ENCODE data around the gene ADGRD1. TPM values are rescaled to one million over a fixed set of nuclear protein-coding genes. Genes with fewer than 3 reads are reported as not detected.

The ADGRD1 gene
- polyA plus RNA-seq, 1 of the 3 experiments (the other 2 are of a cell fraction), result not detected

- DNase-seq, result peak; percentile 86
- Histone ChIP-seq H3K27ac (ENCODE audit: low read depth in 2 of 2, low read length in 1 of 2) (peak overlapping the region in 1 of 2 experiments; percentile 91; a peak in 2 of 4 replicates), H3K9ac (no peak overlapping the region), H3K79me2 (ENCODE audit: insufficient read depth) (no peaks in the 10 kb centered on the region), H3K4me2 (no peak overlapping the region), H3K27me3 (ENCODE audit: insufficient read depth) (no peaks in the 10 kb centered on the region), H3K9me3 (no peaks in the 10 kb centered on the region), H3K4me3 (ENCODE audit: low read depth in 2 of 2, low read length in 1 of 2) (no peak overlapping the region), H3K4me1 (ENCODE audit: control insufficient read depth in 1 of 2, insufficient read depth in 2 of 2, low read depth in 1 of 2, low read length in 1 of 2) (peaks cover 0 to 11% of the 10 kb centered on the region in 2 experiments; a peak in 2 of 4 replicates), H4K20me1 (ENCODE audit: insufficient read depth) (no peaks in the 10 kb centered on the region), H3F3A (replicated peaks; ENCODE audit: insufficient read depth) (no peaks in the 10 kb centered on the region), H2AFZ (ENCODE audit: low read depth) (no peak overlapping the region), H3K36me3 (replicated peaks in 1 of 2; ENCODE audit: control insufficient read depth in 1 of 2, insufficient read depth in 2 of 2, low read length in 1 of 2) (no peaks in the 10 kb centered on the region), H3K9me2 (no peaks in the 10 kb centered on the region)
- WGBS (ENCODE audit: low lambda C conversion rate), result 31% methylated on average over 8 of the region's 9 CpGs
- POLR2A ChIA-PET, result no interaction called here
- CTCF ChIA-PET, result interaction anchor here (0.6 to 2.0 kb wide), 8 partner anchors 10 to 152 kb away, joined by 3 to 5 read pairs (median 3); no protein-coding TSS in a partner anchor
- TF ChIP-seq EP300 (IDR thresholded peaks at IDR 0.05; ENCODE audit: borderline replicate concordance in 1 of 2, low read depth in 1 of 2, low read length in 1 of 2), result peak in 1 of 2 experiments; percentile 68; a peak in 2 of 4 replicates
- no peak for TF ChIP-seq FOXM1 (IDR thresholded peaks at IDR 0.05; ENCODE audit: low read depth)
- no peak for TF ChIP-seq USF1 (IDR thresholded peaks at IDR 0.05; ENCODE audit: borderline replicate concordance, low read depth)
- no peak for TF ChIP-seq CTCF (IDR thresholded peaks at IDR 0.05)
- TF ChIP-seq GATA2 (CRISPR knock-in tag; IDR thresholded peaks at IDR 0.05), result peak; percentile 52
- TF ChIP-seq RXRA (IDR thresholded peaks at IDR 0.05; ENCODE audit: borderline replicate concordance, low read depth), result no peak
- TF ChIP-seq TEAD4 (IDR thresholded peaks at IDR 0.05; ENCODE audit: borderline replicate concordance, insufficient read depth), result no peak
- TF ChIP-seq FOXJ3 (CRISPR knock-in tag; IDR thresholded peaks at IDR 0.05), result peak; percentile 73
- TF ChIP-seq EZH2phosphoT487 (IDR thresholded peaks at IDR 0.05; ENCODE audit: borderline replicate concordance, low read depth), result no peak
- TF ChIP-seq YY1 (IDR thresholded peaks at IDR 0.05; ENCODE audit: low read depth), result no peak
- TF ChIP-seq USF2 (IDR thresholded peaks at IDR 0.05; ENCODE audit: borderline replicate concordance, low read depth, low read length), result no peak
- TF ChIP-seq RFX5 (IDR thresholded peaks at IDR 0.05; ENCODE audit: low read length), result no peak
- TF ChIP-seq RCOR1 (IDR thresholded peaks at IDR 0.05; ENCODE audit: low read length), result peak; percentile 72; the same call in 1 of the 2 replicates
- TF ChIP-seq MXI1 (IDR thresholded peaks at IDR 0.05; ENCODE audit: low read depth, low read length), result no peak
- TF ChIP-seq REST (IDR thresholded peaks at IDR 0.05; ENCODE audit: low read depth, low read length), result no peak
- TF ChIP-seq PBX3 (IDR thresholded peaks at IDR 0.05), result no peak
- no peak for TF ChIP-seq SIN3A (IDR thresholded peaks at IDR 0.05; ENCODE audit: borderline replicate concordance, low read depth, low read length)
- no peak for TF ChIP-seq ELF1 (IDR thresholded peaks at IDR 0.05)
- no peak for TF ChIP-seq POLR2AphosphoS5 (IDR thresholded peaks at IDR 0.05; ENCODE audit: low read depth, low read length)
- TF ChIP-seq RAD21 (IDR thresholded peaks at IDR 0.05; ENCODE audit: low read length), result no peak; the same call in 1 of the 2 replicates
- TF ChIP-seq ZBTB33 (IDR thresholded peaks at IDR 0.05; ENCODE audit: borderline replicate concordance, low read depth), result no peak
- TF ChIP-seq NRF1 (IDR thresholded peaks at IDR 0.05; ENCODE audit: low read depth, low read length), result no peak
- TF ChIP-seq GABPA (IDR thresholded peaks at IDR 0.05; ENCODE audit: low read depth), result no peak
- TF ChIP-seq NFIC (IDR thresholded peaks at IDR 0.05; ENCODE audit: borderline replicate concordance), result no peak
Measured at GRCh38 chr12:130961921-130962451, 8.3 kb downstream of the ADGRD1 start.

All from SK-N-SH (cell line).